ENCODE measurements around the gene CFAP141.

- TF ChIP-seq CTCF (IDR thresholded peaks at IDR 0.05) (no peak), EZH2 (IDR thresholded peaks at IDR 0.05) (no peak), EZH2phosphoT487 (IDR thresholded peaks at IDR 0.05) (no peak)
These were observed 24.2 kb downstream of the CFAP141 start for GRCh38 chr1:154181944-154182343.
